OCI-LY7 (cell line): ENCODE measurements around the gene PMF1.
"Not testable (repeated sequence)": the region's sequence is repeated elsewhere in the genome, so short reads cannot be mapped to it uniquely, and the experiment has no call there.

Experiments
- EZH2phosphoT487 ChIP-seq: fragments of 200-600 bp; sonication (generic); IDR thresholded peaks from 2 replicates; pipeline ENCODE4 v1.6.1; 2018; ENCODE audit warnings: low read depth, borderline replicate concordance, mild to moderate bottlenecking, mixed run types, antibody characterized with exemption, low read length, moderate library complexity, mixed read lengths
- TF ChIP-seq, protein P1 (sequence below): fragments of 200-600 bp; sonication (generic); conservative IDR thresholded peaks from 2 replicates; pipeline ENCODE4 v1.5.1; 2014; ENCODE audit warnings: mild to moderate bottlenecking, antibody characterized with exemption, low read length, moderate library complexity, mixed read lengths

DNA sequence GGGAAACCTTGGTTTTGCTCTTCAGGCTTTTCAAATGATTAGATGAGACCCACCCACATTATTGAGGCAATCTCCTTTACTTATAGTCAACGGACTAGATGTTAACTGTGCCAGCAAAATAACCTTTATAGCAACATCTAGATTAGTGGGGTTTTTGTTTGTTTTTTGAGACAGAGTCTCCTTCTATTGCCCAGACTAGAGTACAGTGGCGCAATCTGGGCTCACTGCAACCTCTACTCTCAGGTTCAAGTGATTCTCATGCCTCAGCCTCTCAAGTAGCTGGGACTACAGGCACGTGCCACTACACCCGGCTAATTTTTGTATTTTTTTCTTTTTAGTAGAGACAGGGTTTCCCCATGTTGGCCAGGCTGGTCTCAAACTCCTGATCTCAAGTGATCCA lies 22.5 kb upstream of the PMF1 start:
- TF ChIP-seq, protein P1, sequence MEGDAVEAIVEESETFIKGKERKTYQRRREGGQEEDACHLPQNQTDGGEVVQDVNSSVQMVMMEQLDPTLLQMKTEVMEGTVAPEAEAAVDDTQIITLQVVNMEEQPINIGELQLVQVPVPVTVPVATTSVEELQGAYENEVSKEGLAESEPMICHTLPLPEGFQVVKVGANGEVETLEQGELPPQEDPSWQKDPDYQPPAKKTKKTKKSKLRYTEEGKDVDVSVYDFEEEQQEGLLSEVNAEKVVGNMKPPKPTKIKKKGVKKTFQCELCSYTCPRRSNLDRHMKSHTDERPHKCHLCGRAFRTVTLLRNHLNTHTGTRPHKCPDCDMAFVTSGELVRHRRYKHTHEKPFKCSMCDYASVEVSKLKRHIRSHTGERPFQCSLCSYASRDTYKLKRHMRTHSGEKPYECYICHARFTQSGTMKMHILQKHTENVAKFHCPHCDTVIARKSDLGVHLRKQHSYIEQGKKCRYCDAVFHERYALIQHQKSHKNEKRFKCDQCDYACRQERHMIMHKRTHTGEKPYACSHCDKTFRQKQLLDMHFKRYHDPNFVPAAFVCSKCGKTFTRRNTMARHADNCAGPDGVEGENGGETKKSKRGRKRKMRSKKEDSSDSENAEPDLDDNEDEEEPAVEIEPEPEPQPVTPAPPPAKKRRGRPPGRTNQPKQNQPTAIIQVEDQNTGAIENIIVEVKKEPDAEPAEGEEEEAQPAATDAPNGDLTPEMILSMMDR, result not testable (repeated sequence)
- TF ChIP-seq EZH2phosphoT487, result not testable (repeated sequence)
